DND-41 (cell line): Measurements from ENCODE around the gene INPP5J.

Source experiments
- CTCF ChIP-seq: IDR thresholded peaks from 2 replicates; pipeline ENCODE4 v1.5.1; 2012; ENCODE audit warnings: borderline replicate concordance, low read length, moderate library complexity, mild to moderate bottlenecking; ENCODE audit not compliant: poor library complexity, severe bottlenecking; ENCODE audit errors: extremely low read depth
- EZH2 ChIP-seq: IDR thresholded peaks from 3 replicates; pipeline ENCODE4 v1.6.1; 2012; ENCODE audit warnings: borderline replicate concordance, low read depth, mild to moderate bottlenecking, moderate library complexity, low read length, inconsistent platforms; ENCODE audit not compliant: severe bottlenecking

GRCh38 chr22:31084811-31085492 lies 37.8 kb upstream of the INPP5J start:
- TF ChIP-seq CTCF (peak; percentile 94), EZH2 (no peak)
